Measurements from ENCODE around the gene DEPP1.

DNA sequence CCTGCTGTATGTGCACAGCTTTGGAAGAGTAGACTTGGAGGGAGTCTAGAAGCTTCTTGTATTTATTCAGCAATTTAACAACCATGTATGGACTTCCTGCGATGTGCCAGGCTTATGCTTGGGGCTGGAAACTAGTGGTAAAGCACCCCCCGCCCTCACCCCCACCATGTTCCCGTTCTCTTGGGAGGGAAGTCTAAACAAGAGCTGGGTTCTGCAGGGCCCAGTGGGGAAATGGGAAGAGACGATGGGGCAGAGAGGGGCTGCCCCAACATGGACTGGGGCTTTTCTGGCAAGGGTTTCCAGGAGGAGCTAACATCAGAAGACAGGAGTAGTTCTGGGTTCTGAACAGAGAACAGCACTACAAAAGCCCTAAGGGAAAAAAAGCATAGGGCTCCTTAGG, 11.0 kb downstream of the DEPP1 start:
- TF ChIP-seq, protein P1, sequence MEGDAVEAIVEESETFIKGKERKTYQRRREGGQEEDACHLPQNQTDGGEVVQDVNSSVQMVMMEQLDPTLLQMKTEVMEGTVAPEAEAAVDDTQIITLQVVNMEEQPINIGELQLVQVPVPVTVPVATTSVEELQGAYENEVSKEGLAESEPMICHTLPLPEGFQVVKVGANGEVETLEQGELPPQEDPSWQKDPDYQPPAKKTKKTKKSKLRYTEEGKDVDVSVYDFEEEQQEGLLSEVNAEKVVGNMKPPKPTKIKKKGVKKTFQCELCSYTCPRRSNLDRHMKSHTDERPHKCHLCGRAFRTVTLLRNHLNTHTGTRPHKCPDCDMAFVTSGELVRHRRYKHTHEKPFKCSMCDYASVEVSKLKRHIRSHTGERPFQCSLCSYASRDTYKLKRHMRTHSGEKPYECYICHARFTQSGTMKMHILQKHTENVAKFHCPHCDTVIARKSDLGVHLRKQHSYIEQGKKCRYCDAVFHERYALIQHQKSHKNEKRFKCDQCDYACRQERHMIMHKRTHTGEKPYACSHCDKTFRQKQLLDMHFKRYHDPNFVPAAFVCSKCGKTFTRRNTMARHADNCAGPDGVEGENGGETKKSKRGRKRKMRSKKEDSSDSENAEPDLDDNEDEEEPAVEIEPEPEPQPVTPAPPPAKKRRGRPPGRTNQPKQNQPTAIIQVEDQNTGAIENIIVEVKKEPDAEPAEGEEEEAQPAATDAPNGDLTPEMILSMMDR (IDR thresholded peaks at IDR 0.05) = no peak
- TF ChIP-seq MAX (CRISPR knock-in tag; IDR thresholded peaks at IDR 0.05) (no peak), USF2 (CRISPR knock-in tag; IDR thresholded peaks at IDR 0.05) (no peak), TCF7 (CRISPR knock-in tag; IDR thresholded peaks at IDR 0.05; ENCODE audit: low read depth) (no peak), RELA (CRISPR knock-in tag; IDR thresholded peaks at IDR 0.05; ENCODE audit: borderline replicate concordance) (no peak), E2F5 (CRISPR knock-in tag; IDR thresholded peaks at IDR 0.05) (no peak)
